Muscle layer of colon (tissue), 2 donors: Measurements from ENCODE around the gene TBX15.

ENCODE experiments used
- H3K27ac ChIP-seq: one replicate; pipeline ENCODE4 v1.7.0; 2013; ENCODE audit warnings: low read depth, mild to moderate bottlenecking, low read length, moderate library complexity
- H3K27me3 ChIP-seq, 2 donors: one replicate each; pipeline ENCODE4 v1.7.0; 2013; ENCODE audit warnings: low read length in 2 of 2, mild to moderate bottlenecking in 2 of 2; ENCODE audit not compliant: insufficient read depth in 2 of 2, control insufficient read depth in 1 of 2
- H3K36me3 ChIP-seq: one replicate; pipeline ENCODE4 v1.7.0; 2013; ENCODE audit warnings: mild to moderate bottlenecking, low read length; ENCODE audit not compliant: insufficient read depth
- H3K4me1 ChIP-seq: one replicate; pipeline ENCODE4 v1.7.0; 2013; ENCODE audit warnings: mild to moderate bottlenecking, low read length; ENCODE audit not compliant: insufficient read depth
- H3K4me3 ChIP-seq, 2 donors: one replicate each; pipeline ENCODE4 v1.7.0; 2013; ENCODE audit warnings: low read length in 2 of 2, low read depth in 1 of 2, mild to moderate bottlenecking in 1 of 2, moderate library complexity in 1 of 2
- H3K9ac ChIP-seq: one replicate; pipeline ENCODE4 v1.7.0; 2013; ENCODE audit warnings: low read length
- H3K9me3 ChIP-seq: one replicate; pipeline ENCODE4 v1.7.0; 2013; ENCODE audit warnings: mild to moderate bottlenecking, low read length
- donor health status: abdominal sarcoma.
- donor health status: Adenocarcinoma of cecum.

The TBX15 gene

DNA sequence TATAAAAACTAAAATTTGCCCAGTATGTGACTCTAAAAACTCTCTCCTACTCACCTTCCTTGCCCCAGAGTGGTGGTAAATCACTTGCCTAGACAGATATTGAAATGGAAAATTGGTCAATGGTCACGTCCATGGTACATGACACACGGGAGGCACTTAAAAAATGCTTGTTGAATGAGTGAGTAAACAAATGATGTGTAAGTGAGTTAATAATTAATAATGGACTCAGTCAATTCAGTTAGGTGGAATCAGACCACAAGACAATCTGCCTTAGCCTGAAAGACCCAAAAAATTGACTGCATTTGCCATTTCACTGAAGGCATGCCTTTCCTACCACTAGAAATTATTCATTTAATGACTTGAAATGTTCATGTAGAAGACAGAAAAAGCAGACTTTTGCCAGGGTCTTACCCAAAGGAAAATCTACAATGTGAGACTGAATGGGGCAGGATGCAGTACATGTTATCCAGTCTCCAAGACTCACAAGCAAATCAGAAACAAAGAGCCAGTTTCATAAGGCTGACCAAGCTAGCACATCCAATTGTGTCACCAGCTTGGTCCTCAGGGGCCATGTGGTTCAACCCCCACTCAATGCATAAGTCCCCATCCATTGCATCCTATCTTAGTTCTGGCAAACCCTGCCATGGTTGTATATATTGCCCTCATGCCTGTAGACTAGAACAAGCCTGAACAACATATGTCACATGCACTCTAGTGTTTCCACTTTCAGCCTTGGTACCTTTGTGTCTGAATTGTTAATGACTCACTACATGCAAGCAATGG lies 73.6 kb downstream of the TBX15 start:
- no peak overlapping the region for H3K9ac ChIP-seq
- no peaks in the 10 kb centered on the region for H3K27me3 ChIP-seq
- H3K9me3 ChIP-seq: no peaks in the 10 kb centered on the region
- no peaks in the 10 kb centered on the region for H3K4me1 ChIP-seq
- no peaks in the 10 kb centered on the region for H3K36me3 ChIP-seq
- H3K27ac ChIP-seq: no peak overlapping the region
- no peak overlapping the region for H3K4me3 ChIP-seq

DNA sequence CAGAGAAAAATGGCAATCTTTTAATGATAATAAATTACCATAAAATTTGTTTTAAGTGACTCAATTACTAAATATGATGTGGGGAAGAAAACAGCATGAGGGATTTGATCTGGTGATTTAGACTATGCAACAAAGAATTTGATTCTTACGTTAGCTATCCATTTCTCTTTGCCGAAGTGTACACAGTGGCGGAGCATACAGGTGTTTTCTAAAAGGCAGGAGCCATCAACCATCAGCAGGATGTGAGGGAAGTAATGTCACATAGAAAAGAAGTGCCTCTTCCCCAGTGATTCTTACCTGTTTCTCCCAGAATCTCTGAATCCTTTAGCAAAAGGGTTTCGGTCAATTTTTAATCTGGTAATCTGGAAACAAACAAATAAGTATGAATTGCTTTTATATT lies 74.3 kb downstream of the TBX15 start:
- no peak overlapping the region for H3K27ac ChIP-seq
- H3K4me3 ChIP-seq: no peak overlapping the region
- no peaks in the 10 kb centered on the region for H3K4me1 ChIP-seq
- no peaks in the 10 kb centered on the region for H3K27me3 ChIP-seq
- H3K9ac ChIP-seq: no peak overlapping the region
- H3K36me3 ChIP-seq: no peaks in the 10 kb centered on the region
- H3K9me3 ChIP-seq: no peaks in the 10 kb centered on the region

DNA sequence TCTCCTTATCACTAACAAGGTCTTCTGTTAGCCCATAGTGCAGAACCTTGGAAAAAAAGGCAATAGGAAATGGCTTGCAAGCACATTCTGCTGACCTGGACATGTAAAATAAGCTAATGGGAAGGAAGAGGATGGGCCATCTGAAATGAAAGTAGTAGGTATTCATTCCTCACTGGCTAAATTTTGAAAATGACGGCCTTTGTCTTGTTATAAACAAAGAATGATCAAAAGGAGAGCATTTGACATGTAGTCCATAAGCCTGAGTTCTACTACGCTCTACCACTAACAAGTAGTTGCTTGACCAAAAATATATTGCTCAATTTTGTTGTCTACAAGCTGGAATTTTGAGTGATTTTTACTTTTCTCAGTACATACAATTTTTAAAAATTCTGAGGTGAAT lies 75.6 kb downstream of the TBX15 start:
- no peaks in the 10 kb centered on the region for H3K27me3 ChIP-seq
- no peaks in the 10 kb centered on the region for H3K9me3 ChIP-seq
- H3K36me3 ChIP-seq: no peaks in the 10 kb centered on the region
- no peaks in the 10 kb centered on the region for H3K4me1 ChIP-seq
- H3K27ac ChIP-seq: no peak overlapping the region
- H3K9ac ChIP-seq: no peak overlapping the region
- H3K4me3 ChIP-seq: no peak overlapping the region

DNA sequence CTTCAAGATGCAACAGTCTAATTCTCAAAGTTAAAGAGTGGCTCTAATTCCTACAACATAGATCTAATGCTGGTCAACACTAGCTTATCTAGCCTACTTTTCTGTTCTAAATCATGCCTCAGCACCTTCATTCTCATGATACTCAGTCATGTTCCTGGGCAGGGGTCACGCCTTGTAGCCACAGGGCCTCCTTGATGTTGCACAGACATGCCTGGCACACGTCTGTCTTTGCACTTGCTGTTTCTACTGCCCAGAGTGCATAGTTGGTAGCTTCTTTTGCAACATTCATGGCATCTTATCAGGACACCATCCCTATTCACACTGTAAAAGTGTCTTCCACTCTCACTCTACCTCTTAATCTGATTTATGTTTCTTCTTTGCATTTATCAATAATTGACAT lies 76.6 kb downstream of the TBX15 start:
- H3K36me3 ChIP-seq: no peaks in the 10 kb centered on the region
- H3K4me3 ChIP-seq: no peak overlapping the region
- H3K27me3 ChIP-seq: no peaks in the 10 kb centered on the region
- no peak overlapping the region for H3K9ac ChIP-seq
- no peak overlapping the region for H3K27ac ChIP-seq
- no peaks in the 10 kb centered on the region for H3K9me3 ChIP-seq
- H3K4me1 ChIP-seq: no peaks in the 10 kb centered on the region

DNA sequence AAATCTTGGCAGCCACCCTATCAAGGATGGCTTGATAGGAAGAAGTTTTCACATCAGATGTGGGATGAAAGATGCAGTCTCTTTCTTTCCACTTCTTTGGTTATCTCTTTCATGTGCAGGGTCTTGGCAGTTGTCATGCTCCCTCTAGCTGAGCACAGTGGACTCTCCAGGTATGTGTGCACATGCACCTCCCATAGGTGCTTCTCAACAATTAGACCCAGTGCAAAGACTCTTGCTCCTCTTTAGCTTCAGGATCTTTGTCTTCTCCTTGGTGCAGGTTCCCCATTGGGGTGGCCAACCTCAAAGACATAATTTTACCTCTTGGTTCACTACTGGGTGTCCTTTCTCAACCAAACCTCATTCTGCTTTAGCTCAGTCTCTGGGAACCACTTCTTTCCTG lies 80.7 kb downstream of the TBX15 start:
- no peaks in the 10 kb centered on the region for H3K27me3 ChIP-seq
- no peaks in the 10 kb centered on the region for H3K4me1 ChIP-seq
- H3K9ac ChIP-seq: no peak overlapping the region
- H3K9me3 ChIP-seq: no peaks in the 10 kb centered on the region
- no peak overlapping the region for H3K4me3 ChIP-seq
- no peak overlapping the region for H3K27ac ChIP-seq
- no peaks in the 10 kb centered on the region for H3K36me3 ChIP-seq

DNA sequence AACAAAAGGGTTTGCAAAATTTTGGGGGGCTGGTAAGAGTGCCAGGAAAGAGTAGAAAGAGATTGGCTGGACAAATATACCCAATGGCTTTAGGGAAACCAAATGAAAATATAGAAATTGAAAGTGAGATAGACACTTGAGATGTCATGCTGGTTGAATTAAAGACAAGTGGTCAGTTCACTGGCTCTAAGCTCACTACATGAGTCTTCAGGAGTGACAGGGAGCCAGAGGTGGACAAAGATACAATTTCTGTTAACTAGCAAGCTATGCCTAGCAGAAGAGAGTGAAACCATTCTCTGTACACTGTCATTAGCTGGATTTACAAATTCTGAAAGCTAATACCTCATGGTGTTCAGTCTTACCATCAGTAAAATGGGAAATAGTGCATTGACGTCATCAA lies 82.5 kb downstream of the TBX15 start:
- Histone ChIP-seq H3K36me3 (no peaks in the 10 kb centered on the region), H3K27me3 (no peaks in the 10 kb centered on the region)

GRCh38 chr1:118905196-118905595 lies 82.9 kb downstream of the TBX15 start:
- Histone ChIP-seq H3K9ac (no peak overlapping the region), H3K4me1 (no peaks in the 10 kb centered on the region), H3K36me3 (no peaks in the 10 kb centered on the region), H3K27me3 (no peaks in the 10 kb centered on the region), H3K9me3 (no peaks in the 10 kb centered on the region), H3K27ac (no peak overlapping the region), H3K4me3 (no peak overlapping the region)

More for the DNA sequence above, 82.5 kb downstream of the TBX15 start:
- no peaks in the 10 kb centered on the region for H3K9me3 ChIP-seq
- no peak overlapping the region for H3K9ac ChIP-seq
- no peak overlapping the region for H3K4me3 ChIP-seq
- H3K4me1 ChIP-seq: no peaks in the 10 kb centered on the region
- H3K27ac ChIP-seq: no peak overlapping the region

DNA sequence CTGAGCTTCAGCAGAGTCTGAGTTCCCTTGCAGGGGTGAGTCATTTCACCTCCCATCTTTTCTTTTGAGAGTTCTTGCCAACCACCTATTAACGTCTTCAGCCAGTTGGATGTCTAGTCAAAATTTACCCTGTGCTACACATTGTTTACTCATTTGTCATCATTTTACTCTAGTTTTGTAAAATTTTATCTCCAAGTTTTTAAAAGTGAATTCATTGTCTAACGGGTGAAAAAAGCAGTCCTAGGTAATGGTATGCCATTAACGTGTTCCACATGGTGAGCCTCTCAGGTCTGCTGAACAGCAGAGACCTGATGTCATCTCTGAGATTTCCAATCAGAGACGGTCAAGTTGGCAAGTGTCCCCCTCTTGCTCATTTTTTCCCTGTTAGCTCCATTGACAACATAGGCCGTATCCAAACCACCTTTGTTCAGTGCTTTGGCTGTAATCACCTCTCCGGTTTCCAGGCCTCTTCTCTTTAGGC lies 85.4 kb downstream of the TBX15 start:
- Histone ChIP-seq H3K27me3 (no peaks in the 10 kb centered on the region), H3K36me3 (no peaks in the 10 kb centered on the region)

GRCh38 chr1:118902299-118902698 lies 85.8 kb downstream of the TBX15 start:
- Histone ChIP-seq H3K27ac (no peak overlapping the region), H3K9ac (no peak overlapping the region), H3K36me3 (no peaks in the 10 kb centered on the region), H3K9me3 (no peaks in the 10 kb centered on the region), H3K4me3 (no peak overlapping the region), H3K27me3 (no peaks in the 10 kb centered on the region), H3K4me1 (no peaks in the 10 kb centered on the region)

More for the DNA sequence above, 85.4 kb downstream of the TBX15 start:
- Histone ChIP-seq H3K4me1 (no peaks in the 10 kb centered on the region), H3K4me3 (no peak overlapping the region), H3K27ac (no peak overlapping the region), H3K9me3 (no peaks in the 10 kb centered on the region), H3K9ac (no peak overlapping the region)

DNA sequence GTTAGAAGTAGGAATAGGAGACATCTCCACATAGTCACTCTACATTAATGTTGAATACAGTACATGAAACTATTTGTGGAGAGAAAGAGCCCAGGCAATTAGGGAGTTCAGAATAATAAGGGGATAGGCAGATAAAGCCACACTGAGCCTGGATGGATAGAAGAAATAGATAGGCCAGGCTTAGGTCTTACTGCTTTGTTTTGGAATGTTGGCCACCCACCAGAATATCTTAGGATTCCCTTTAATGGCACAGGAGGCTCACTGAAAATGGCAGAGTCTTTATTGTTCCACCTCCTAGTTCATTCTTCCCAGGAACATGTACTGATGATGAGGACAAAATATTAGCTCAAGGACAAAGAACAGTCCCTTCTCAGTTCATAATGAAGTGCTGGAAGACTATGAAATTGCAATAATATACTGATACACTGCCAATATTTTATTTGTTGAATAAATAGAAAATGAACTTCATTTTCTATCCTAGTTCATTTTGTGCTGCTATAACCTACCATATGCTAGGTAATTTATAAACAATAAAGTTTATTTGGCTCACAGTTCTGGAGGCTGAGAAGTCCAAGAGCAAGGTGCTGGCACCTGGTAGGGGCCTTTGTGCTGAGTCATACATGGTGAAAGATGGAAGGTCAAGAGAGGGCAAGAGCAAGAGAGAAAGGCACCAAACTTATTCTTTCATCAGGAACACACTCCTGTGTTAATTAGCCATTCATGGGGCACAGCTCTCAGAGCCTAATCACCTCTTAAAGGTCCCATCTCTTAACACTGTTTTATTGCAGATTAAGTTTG lies 87.3 kb downstream of the TBX15 start:
- H3K27ac ChIP-seq: no peak overlapping the region

DNA sequence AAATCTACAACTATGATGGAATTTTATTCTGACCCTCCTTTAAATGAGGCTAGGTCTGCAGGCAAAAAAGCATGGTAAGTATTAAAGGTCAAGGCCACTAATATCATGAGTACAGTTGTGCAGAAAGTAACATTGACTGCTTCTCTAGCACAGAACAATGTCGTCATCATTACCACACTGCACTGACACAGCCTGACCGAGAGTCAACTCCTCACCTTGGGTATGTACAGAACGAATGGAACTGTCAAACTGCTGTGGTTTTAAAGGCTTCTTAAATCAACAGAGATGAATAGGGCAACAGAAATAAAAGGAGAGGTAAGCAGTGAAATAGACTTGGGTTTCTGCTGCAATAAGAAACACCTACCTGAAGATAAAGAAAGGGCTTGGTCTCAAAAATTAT lies 88.8 kb downstream of the TBX15 start:
- H3K27me3 ChIP-seq: no peaks in the 10 kb centered on the region
- no peaks in the 10 kb centered on the region for H3K36me3 ChIP-seq
- H3K4me3 ChIP-seq: no peak overlapping the region
- H3K9ac ChIP-seq: no peak overlapping the region
- no peaks in the 10 kb centered on the region for H3K4me1 ChIP-seq
- no peak overlapping the region for H3K27ac ChIP-seq
- H3K9me3 ChIP-seq: no peaks in the 10 kb centered on the region

More for the DNA sequence above, 87.3 kb downstream of the TBX15 start:
- Histone ChIP-seq H3K4me1 (no peaks in the 10 kb centered on the region), H3K27me3 (no peaks in the 10 kb centered on the region), H3K4me3 (no peak overlapping the region), H3K9me3 (no peaks in the 10 kb centered on the region), H3K36me3 (no peaks in the 10 kb centered on the region), H3K9ac (no peak overlapping the region)
